ENCODE results near the gene DOC2B. TPM values are rescaled to one million over a fixed set of nuclear protein-coding genes. Genes with fewer than 3 reads are reported as not detected.

Gene DOC2B
- total RNA-seq, 1 donor, result not detected

GRCh38 chr17:179066-179432, 2.4 kb downstream of the DOC2B start:
- H3K4me3 ChIP-seq (ENCODE audit: low read depth, low read length), result no peak overlapping the region
- DNase-seq (ENCODE audit: low read depth), result no peak
- TF ChIP-seq CTCF (IDR thresholded peaks at IDR 0.05; ENCODE audit: insufficient read depth, low read depth, low read length), result no peak

- no peak overlapping the region for H3K4me3 ChIP-seq (ENCODE audit: low read depth, low read length)
- no peak for DNase-seq (ENCODE audit: low read depth)
- no peak for TF ChIP-seq CTCF (IDR thresholded peaks at IDR 0.05; ENCODE audit: insufficient read depth, low read depth, low read length)
Measured at GRCh38 chr17:178292-179065, 3.0 kb downstream of the DOC2B start.

GRCh38 chr17:177762-178161, 3.7 kb downstream of the DOC2B start:
- no peak overlapping the region for H3K4me3 ChIP-seq (ENCODE audit: low read depth, low read length)
- DNase-seq (ENCODE audit: low read depth), result no peak
- no peak for TF ChIP-seq CTCF (IDR thresholded peaks at IDR 0.05; ENCODE audit: insufficient read depth, low read depth, low read length)

GRCh38 chr17:177155-177554, 4.3 kb downstream of the DOC2B start:
- no peak for DNase-seq (ENCODE audit: low read depth)
- TF ChIP-seq CTCF (IDR thresholded peaks at IDR 0.05; ENCODE audit: insufficient read depth, low read depth, low read length), result no peak
- no peak overlapping the region for H3K4me3 ChIP-seq (ENCODE audit: low read depth, low read length)

- TF ChIP-seq CTCF (IDR thresholded peaks at IDR 0.05; ENCODE audit: insufficient read depth, low read depth, low read length), result no peak
Measured at GRCh38 chr17:173166-173911, 8.1 kb downstream of the DOC2B start.

GRCh38 chr17:172401-172800, 9.0 kb downstream of the DOC2B start:
- TF ChIP-seq CTCF (IDR thresholded peaks at IDR 0.05; ENCODE audit: insufficient read depth, low read depth, low read length), result no peak
- H3K4me3 ChIP-seq (ENCODE audit: low read depth, low read length), result no peak overlapping the region
- no peak for DNase-seq (ENCODE audit: low read depth)

More at GRCh38 chr17:173166-173911, 8.1 kb downstream of the DOC2B start:
- no peak for DNase-seq (ENCODE audit: low read depth)
- no peak overlapping the region for H3K4me3 ChIP-seq (ENCODE audit: low read depth, low read length)

Measured in fibroblast of villous mesenchyme (primary cell).